CD4-positive, alpha-beta T cell (primary cell): ENCODE data around the gene MYO5C. TPM values are rescaled to one million over a fixed set of nuclear protein-coding genes. Genes with fewer than 3 reads are reported as not detected.

ENCODE experiments used
- ATAC-seq: fragments of 200-7000 bp; cut with Tn5 transposase; one replicate; pipeline ENCODE4 v1.10.0; 2022; ENCODE audit warnings: mild to moderate bottlenecking; ENCODE audit not compliant: poor library complexity
- CTCF ChIA-PET: fragments of 350-600 bp; sonication (Branson Sonifier 250); formaldehyde crosslinking; loops from one replicate; lab custom pipeline; 2021; ENCODE audit warnings: antibody characterized with exemption, inconsistent platforms; lab: Charles Lee
- POLR2A ChIA-PET: fragments of 350-600 bp; sonication (Branson Sonifier 250); formaldehyde crosslinking; loops from one replicate; lab custom pipeline; 2021; ENCODE audit warnings: antibody characterized with exemption, inconsistent platforms; lab: Charles Lee
- DNase-seq, 14 experiments: peaks; one replicate each; pipeline ENCODE4 v3.0.0-alpha.2; 2013 to 2020; ENCODE audit warnings: mixed read lengths in 2 of 14
- H3K27ac ChIP-seq, 2 donors: one replicate each; pipeline versions ENCODE4 v1.5.1 to v1.7.0; 2013; ENCODE audit warnings: low read length in 2 of 2, low read depth in 1 of 2, mild to moderate bottlenecking in 1 of 2
- H3K27me3 ChIP-seq, 2 experiments: 1 replicate in 1 of 2; 2 replicates in 1 of 2; pipeline versions ENCODE4 v1.6.1 to v1.7.0; 2013; ENCODE audit warnings: low read length in 2 of 2, control low read depth in 1 of 2, mild to moderate bottlenecking in 1 of 2, moderate library complexity in 1 of 2; ENCODE audit not compliant: insufficient read depth in 2 of 2, control insufficient read depth in 1 of 2
- H3K36me3 ChIP-seq: one replicate; pipeline ENCODE4 v1.6.1; 2013; ENCODE audit warnings: low read length, control low read depth; ENCODE audit not compliant: insufficient read depth
- H3K4me1 ChIP-seq: one replicate; pipeline ENCODE4 v1.6.1; 2013; ENCODE audit warnings: low read length, control low read depth; ENCODE audit not compliant: insufficient read depth
- H3K4me3 ChIP-seq: one replicate; pipeline ENCODE4 v1.5.1; 2013; ENCODE audit warnings: mild to moderate bottlenecking, low read length, moderate library complexity
- H3K9me3 ChIP-seq, 2 experiments: 1 replicate in 1 of 2; 2 replicates in 1 of 2; pipeline versions ENCODE4 v1.6.1 to v1.7.0; 2013; ENCODE audit warnings: low read length in 2 of 2, mild to moderate bottlenecking in 2 of 2, control low read depth in 1 of 2, moderate library complexity in 1 of 2; ENCODE audit not compliant: control insufficient read depth in 1 of 2, insufficient read depth in 1 of 2
- H3K27ac Mint-ChIP-seq: one replicate; pipeline ENCODE4 v1.8.0; 2020; ENCODE audit warnings: mixed read lengths
- H3K27me3 Mint-ChIP-seq: one replicate; pipeline ENCODE4 v1.8.0; 2021; ENCODE audit warnings: mixed read lengths
- H3K36me3 Mint-ChIP-seq: one replicate; pipeline ENCODE4 v1.8.0; 2021; ENCODE audit warnings: low read depth, mixed read lengths
- H3K4me1 Mint-ChIP-seq: one replicate; pipeline ENCODE4 v1.8.0; 2021; ENCODE audit warnings: low read depth, mixed read lengths
- H3K4me3 Mint-ChIP-seq: one replicate; pipeline ENCODE4 v1.8.0; 2020; ENCODE audit warnings: mild to moderate bottlenecking, mixed read lengths
- H3K9me3 Mint-ChIP-seq: one replicate; pipeline ENCODE4 v1.8.0; 2020; ENCODE audit warnings: mixed read lengths
- CTCF ChIP-seq: fragments of 200-600 bp; IDR thresholded peaks from one replicate; pipeline ENCODE4 v1.8.0; 2022; ENCODE audit warnings: antibody characterized with exemption, mild to moderate bottlenecking
- intact Hi-C, 2 experiments: fragments of 100-400 bp; cut with DNase I in 1 of 2; cut with micrococcal nuclease in 1 of 2; formaldehyde crosslinking; loops; one replicate each; pipeline versions ENCODE4 v1.15.1 to v1.9.0; 2023 to 2025; cut with DNase I, micrococcal nuclease
- total RNA-seq, 174 experiments: library from RNA in 2 of 174; stranded (reverse) in 2 of 174; gene quantifications; one replicate each; pipeline ENCODE4 v1.2.3 and lab custom pipeline; 2021 to 2026

The MYO5C gene
- total RNA-seq, 2 experiments from 2014 or later: 0.53 to 0.93 TPM

GRCh38 chr15:52294881-52295420 lies 653 bp downstream of the MYO5C start:
- no peak for ATAC-seq
- Histone ChIP-seq H3K27me3 (peaks cover 8 to 41% of the 10 kb centered on the region in 2 experiments), H3K27ac (no peak overlapping the region), H3K36me3 (no peaks in the 10 kb centered on the region), H3K4me3 (no peak overlapping the region), H3K4me1 (peaks cover 12% of the 10 kb centered on the region), H3K9me3 (no peaks in the 10 kb centered on the region)
- H3K4me3 Mint-ChIP-seq: no peak overlapping the region
- H3K27me3 Mint-ChIP-seq: peaks cover 48% of the 10 kb centered on the region
- TF ChIP-seq CTCF: no peak
- H3K4me1 Mint-ChIP-seq: no peaks in the 10 kb centered on the region
- no peak for DNase-seq
- H3K27ac Mint-ChIP-seq: no peak overlapping the region
- no peaks in the 10 kb centered on the region for H3K9me3 Mint-ChIP-seq
- CTCF ChIA-PET: no interaction called here
- intact Hi-C loops: no loop called here
- POLR2A ChIA-PET: no interaction called here
- no peaks in the 10 kb centered on the region for H3K36me3 Mint-ChIP-seq

- Histone ChIP-seq H3K4me3 (no peak overlapping the region), H3K27me3 (peaks cover 8 to 41% of the 10 kb centered on the region in 2 experiments), H3K9me3 (no peaks in the 10 kb centered on the region), H3K4me1 (peaks cover 12% of the 10 kb centered on the region), H3K36me3 (no peaks in the 10 kb centered on the region), H3K27ac (no peak overlapping the region)
- Mint-ChIP-seq H3K36me3 (no peaks in the 10 kb centered on the region), H3K4me3 (no peak overlapping the region), H3K9me3 (no peaks in the 10 kb centered on the region), H3K4me1 (no peaks in the 10 kb centered on the region), H3K27ac (no peak overlapping the region), H3K27me3 (peaks cover 42% of the 10 kb centered on the region)
- no peak for TF ChIP-seq CTCF
- ATAC-seq: no peak
- intact Hi-C loops: no loop called here
- ChIA-PET POLR2A (no interaction called here), CTCF (no interaction called here)
- no peak for DNase-seq
Measured at GRCh38 chr15:52292780-52293392, 2.7 kb downstream of the MYO5C start.

GRCh38 chr15:52291204-52291603 lies 4.4 kb downstream of the MYO5C start:
- H3K27me3 ChIP-seq: peaks cover 8 to 37% of the 10 kb centered on the region in 2 experiments
- Mint-ChIP-seq H3K9me3 (no peaks in the 10 kb centered on the region), H3K36me3 (no peaks in the 10 kb centered on the region), H3K4me3 (no peak overlapping the region), H3K27ac (no peak overlapping the region), H3K4me1 (no peaks in the 10 kb centered on the region), H3K27me3 (peaks cover 35% of the 10 kb centered on the region)
- CTCF ChIA-PET: no interaction called here
- no peak overlapping the region for H3K4me3 ChIP-seq
- ATAC-seq (no peak), DNase-seq (no peak)
- POLR2A ChIA-PET: no interaction called here
- H3K4me1 ChIP-seq: peaks cover 12% of the 10 kb centered on the region
- no peak overlapping the region for H3K27ac ChIP-seq
- H3K9me3 ChIP-seq: no peaks in the 10 kb centered on the region
- no peaks in the 10 kb centered on the region for H3K36me3 ChIP-seq
- TF ChIP-seq CTCF: no peak
- intact Hi-C loops: no loop called here
